HG03439 (cell line): ENCODE results near the gene ENTPD3.

Source experiments
- ATAC-seq: cut with Tn5 transposase; IDR thresholded peaks from one replicate; pipeline ENCODE4 v1.9.1; 2021; ENCODE audit warnings: mild to moderate bottlenecking, moderate library complexity; ENCODE audit not compliant: unreplicated experiment

Gene ENTPD3

GRCh38 chr3:40404591-40405198, 17.7 kb downstream of the ENTPD3 start:
- ATAC-seq = no peak

- no peak for ATAC-seq
Measured at GRCh38 chr3:40407007-40407406, 20.0 kb downstream of the ENTPD3 start.

- ATAC-seq = no peak
Measured at GRCh38 chr3:40407611-40408010, 20.6 kb downstream of the ENTPD3 start.

GRCh38 chr3:40414270-40414669, 27.3 kb downstream of the ENTPD3 start:
- no peak for ATAC-seq

GRCh38 chr3:40417845-40418543, 31.0 kb downstream of the ENTPD3 start:
- ATAC-seq = no peak

GRCh38 chr3:40422861-40423260, 35.9 kb downstream of the ENTPD3 start:
- ATAC-seq = no peak

GRCh38 chr3:40427045-40427669, 40.2 kb downstream of the ENTPD3 start:
- ATAC-seq = no peak

- ATAC-seq = no peak
Measured at GRCh38 chr3:40432793-40433192, 45.8 kb downstream of the ENTPD3 start.

GRCh38 chr3:40437889-40438288, 50.9 kb downstream of the ENTPD3 start:
- no peak for ATAC-seq

GRCh38 chr3:40445062-40445461, 58.1 kb downstream of the ENTPD3 start:
- no peak for ATAC-seq

GRCh38 chr3:40445880-40446279, 58.9 kb downstream of the ENTPD3 start:
- ATAC-seq = no peak

- no peak for ATAC-seq
Measured at GRCh38 chr3:40450438-40450837, 63.5 kb downstream of the ENTPD3 start.

GRCh38 chr3:40451551-40451950, 64.6 kb downstream of the ENTPD3 start:
- ATAC-seq = no peak

GRCh38 chr3:40452057-40452456, 65.1 kb downstream of the ENTPD3 start:
- ATAC-seq = no peak

GRCh38 chr3:40452562-40452875, 65.5 kb downstream of the ENTPD3 start:
- no peak for ATAC-seq

GRCh38 chr3:40452876-40453730, 66.1 kb downstream of the ENTPD3 start:
- ATAC-seq = peak; percentile 97

GRCh38 chr3:40453933-40454332, 66.9 kb downstream of the ENTPD3 start:
- no peak for ATAC-seq

GRCh38 chr3:40455328-40455727, 68.3 kb downstream of the ENTPD3 start:
- no peak for ATAC-seq

GRCh38 chr3:40456279-40456939, 69.4 kb downstream of the ENTPD3 start:
- no peak for ATAC-seq

GRCh38 chr3:40456940-40457823, 70.2 kb downstream of the ENTPD3 start, which contains the start of gene RPL14:
RPL14 (plus strand) TSS chr3:40457339; CDS start chr3:40457472, 133 bp downstream.
- ATAC-seq = peak; percentile 64
